Progenitor cell of endocrine pancreas (in vitro differentiated cells): ENCODE results near the gene SH3GL2. TPM values are rescaled to one million over a fixed set of nuclear protein-coding genes. Genes with fewer than 3 reads are reported as not detected.

Experiments
- DNase-seq: peaks from one replicate; pipeline ENCODE4 v3.0.0; 2021; ENCODE audit warnings: low spot score; ENCODE audit not compliant: unreplicated experiment
- H3K27ac Mint-ChIP-seq: 2 replicates; pipeline ENCODE4 v1.8.0; 2021; ENCODE audit warnings: mild to moderate bottlenecking, moderate library complexity, mixed read lengths
- H3K27me3 Mint-ChIP-seq: 2 replicates; pipeline ENCODE4 v1.8.0; 2021; ENCODE audit warnings: mixed read lengths
- H3K36me3 Mint-ChIP-seq: 2 replicates; pipeline ENCODE4 v1.8.0; 2022; ENCODE audit warnings: mixed read lengths; ENCODE audit not compliant: insufficient read depth
- H3K4me1 Mint-ChIP-seq: 2 replicates; pipeline ENCODE4 v1.8.0; 2021; ENCODE audit warnings: low read depth, mixed read lengths
- H3K4me3 Mint-ChIP-seq: 2 replicates; pipeline ENCODE4 v1.8.0; 2021; ENCODE audit warnings: low read depth, mild to moderate bottlenecking, moderate library complexity, mixed read lengths
- H3K9me3 Mint-ChIP-seq: 2 replicates; pipeline ENCODE4 v1.8.0; 2021; ENCODE audit warnings: low read depth, mixed read lengths
- total RNA-seq: library from RNA; stranded (reverse); gene quantifications from 2 replicates; pipeline ENCODE4 v1.2.1, GENCODE V29; 2021
- TF ChIP-seq, protein P1 (sequence below): fragments of 200-600 bp; sonication (generic); IDR thresholded peaks from one replicate; pipeline ENCODE4 v1.5.0; 2021; ENCODE audit warnings: antibody characterized with exemption, mild to moderate bottlenecking; ENCODE audit not compliant: unreplicated experiment

The SH3GL2 gene
- total RNA-seq, 1 donor from 2014 or later = 3.3 TPM

DNA sequence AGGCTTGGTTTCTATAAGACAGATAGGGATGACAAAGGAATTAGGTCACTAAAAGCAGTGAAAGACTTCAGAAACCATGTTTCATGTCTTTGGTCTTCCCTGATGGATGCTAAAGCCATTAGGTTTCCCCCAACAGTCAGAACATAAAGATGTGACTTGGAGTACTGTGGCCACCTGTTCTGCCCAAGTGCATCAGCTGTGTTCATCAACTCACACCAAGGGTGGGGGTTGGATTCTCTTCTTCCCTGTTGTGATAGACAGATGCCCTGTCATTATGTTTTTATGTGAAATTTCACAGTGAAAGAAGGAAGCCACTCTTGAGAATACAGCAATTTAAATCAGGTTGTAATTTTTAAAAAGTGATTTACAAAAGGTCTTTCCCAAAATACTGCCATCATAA is 196.8 kb downstream of the SH3GL2 start:
- H3K4me3 Mint-ChIP-seq = no peak overlapping the region
- H3K27ac Mint-ChIP-seq = no peak overlapping the region
- no peaks in the 10 kb centered on the region for H3K27me3 Mint-ChIP-seq
- no peaks in the 10 kb centered on the region for H3K36me3 Mint-ChIP-seq
- no peak for DNase-seq
- TF ChIP-seq, protein P1, sequence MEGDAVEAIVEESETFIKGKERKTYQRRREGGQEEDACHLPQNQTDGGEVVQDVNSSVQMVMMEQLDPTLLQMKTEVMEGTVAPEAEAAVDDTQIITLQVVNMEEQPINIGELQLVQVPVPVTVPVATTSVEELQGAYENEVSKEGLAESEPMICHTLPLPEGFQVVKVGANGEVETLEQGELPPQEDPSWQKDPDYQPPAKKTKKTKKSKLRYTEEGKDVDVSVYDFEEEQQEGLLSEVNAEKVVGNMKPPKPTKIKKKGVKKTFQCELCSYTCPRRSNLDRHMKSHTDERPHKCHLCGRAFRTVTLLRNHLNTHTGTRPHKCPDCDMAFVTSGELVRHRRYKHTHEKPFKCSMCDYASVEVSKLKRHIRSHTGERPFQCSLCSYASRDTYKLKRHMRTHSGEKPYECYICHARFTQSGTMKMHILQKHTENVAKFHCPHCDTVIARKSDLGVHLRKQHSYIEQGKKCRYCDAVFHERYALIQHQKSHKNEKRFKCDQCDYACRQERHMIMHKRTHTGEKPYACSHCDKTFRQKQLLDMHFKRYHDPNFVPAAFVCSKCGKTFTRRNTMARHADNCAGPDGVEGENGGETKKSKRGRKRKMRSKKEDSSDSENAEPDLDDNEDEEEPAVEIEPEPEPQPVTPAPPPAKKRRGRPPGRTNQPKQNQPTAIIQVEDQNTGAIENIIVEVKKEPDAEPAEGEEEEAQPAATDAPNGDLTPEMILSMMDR = no peak
- H3K4me1 Mint-ChIP-seq = no peaks in the 10 kb centered on the region
- no peaks in the 10 kb centered on the region for H3K9me3 Mint-ChIP-seq

DNA sequence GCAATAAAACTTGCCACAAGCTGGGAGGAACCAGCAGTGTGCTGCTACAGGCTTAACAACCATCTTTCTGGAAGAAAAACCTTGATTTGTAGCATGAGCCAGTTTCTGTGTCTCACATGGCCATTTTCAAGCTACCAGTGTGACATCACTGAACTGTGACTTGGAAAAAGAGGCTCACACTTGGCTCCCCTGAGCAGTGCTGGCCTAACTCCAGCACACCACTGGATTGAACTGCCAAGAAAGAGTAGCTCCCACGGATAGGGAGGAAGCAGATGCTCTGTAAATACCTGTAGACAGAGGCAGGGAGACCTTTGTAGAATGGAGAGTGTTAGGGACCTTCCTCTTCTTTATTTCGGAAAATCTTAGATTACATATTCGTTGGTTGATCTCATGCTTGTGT is 197.9 kb downstream of the SH3GL2 start:
- H3K36me3 Mint-ChIP-seq = no peaks in the 10 kb centered on the region
- H3K9me3 Mint-ChIP-seq = peaks cover 4% of the 10 kb centered on the region
- H3K4me1 Mint-ChIP-seq = no peaks in the 10 kb centered on the region
- no peak for DNase-seq
- TF ChIP-seq, protein P1 = no peak
- H3K27ac Mint-ChIP-seq = no peak overlapping the region
- no peaks in the 10 kb centered on the region for H3K27me3 Mint-ChIP-seq
- H3K4me3 Mint-ChIP-seq = no peak overlapping the region

DNA sequence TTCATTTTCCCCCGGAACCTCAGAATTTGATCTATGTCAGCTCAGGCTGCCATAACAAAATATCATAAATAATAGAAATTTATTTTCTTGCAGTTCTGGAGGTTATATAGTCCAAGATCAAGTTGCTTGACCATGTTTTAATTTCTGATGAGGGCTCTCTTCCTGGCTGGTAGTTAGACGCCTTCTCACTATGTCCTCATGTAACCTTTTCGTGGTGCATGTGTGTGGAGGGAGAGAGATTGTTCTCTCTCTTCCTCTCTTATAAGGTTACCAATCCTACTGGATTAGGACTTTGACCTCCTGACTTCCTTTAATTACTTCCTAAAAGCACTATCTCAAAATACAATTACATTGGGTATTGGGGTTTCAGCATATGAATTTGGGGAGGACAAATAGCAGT is 198.6 kb downstream of the SH3GL2 start:
- no peaks in the 10 kb centered on the region for H3K4me1 Mint-ChIP-seq
- peaks cover 4% of the 10 kb centered on the region for H3K9me3 Mint-ChIP-seq
- no peak for DNase-seq
- H3K4me3 Mint-ChIP-seq = no peak overlapping the region
- H3K36me3 Mint-ChIP-seq = no peaks in the 10 kb centered on the region
- no peak overlapping the region for H3K27ac Mint-ChIP-seq
- H3K27me3 Mint-ChIP-seq = no peaks in the 10 kb centered on the region
- TF ChIP-seq, protein P1 = no peak

DNA sequence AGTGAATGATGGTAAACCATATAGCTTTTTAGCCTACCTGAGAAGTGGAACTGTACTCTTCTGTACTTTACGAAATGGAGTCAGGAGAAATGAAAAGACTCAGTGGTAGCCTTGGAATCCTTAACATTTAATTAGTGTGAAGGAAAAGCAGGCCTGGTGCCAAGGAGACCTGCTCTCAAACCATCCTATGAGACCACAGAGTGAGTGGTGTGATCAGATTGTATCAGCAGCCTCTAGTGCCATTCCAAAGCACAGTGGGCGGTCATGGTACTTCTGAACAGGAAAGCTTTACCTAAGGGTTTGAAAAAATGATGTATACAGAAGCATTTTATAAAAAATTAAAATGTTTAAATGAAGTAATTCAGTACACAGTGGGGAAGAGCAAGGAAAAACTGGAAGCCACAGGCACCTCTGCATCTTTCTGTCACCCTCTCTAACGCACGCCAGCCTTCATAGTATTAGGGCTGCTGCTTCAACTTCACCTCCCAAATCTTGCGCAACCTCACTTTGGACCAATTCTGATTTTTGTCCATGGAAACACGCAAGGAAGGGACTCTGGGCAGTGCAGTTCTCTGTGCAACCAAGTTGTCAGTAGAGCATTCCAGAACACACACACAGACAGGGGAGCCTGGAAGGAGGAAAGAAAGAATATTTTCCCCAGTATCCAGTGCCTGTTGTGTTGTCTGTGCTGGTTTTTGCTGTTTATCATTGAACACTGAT is 203.7 kb downstream of the SH3GL2 start:
- H3K9me3 Mint-ChIP-seq = peaks cover 4% of the 10 kb centered on the region
- no peaks in the 10 kb centered on the region for H3K36me3 Mint-ChIP-seq
- DNase-seq = no peak
- H3K27ac Mint-ChIP-seq = no peak overlapping the region
- TF ChIP-seq, protein P1 = no peak
- H3K27me3 Mint-ChIP-seq = no peaks in the 10 kb centered on the region
- H3K4me3 Mint-ChIP-seq = no peak overlapping the region
- H3K4me1 Mint-ChIP-seq = no peaks in the 10 kb centered on the region

DNA sequence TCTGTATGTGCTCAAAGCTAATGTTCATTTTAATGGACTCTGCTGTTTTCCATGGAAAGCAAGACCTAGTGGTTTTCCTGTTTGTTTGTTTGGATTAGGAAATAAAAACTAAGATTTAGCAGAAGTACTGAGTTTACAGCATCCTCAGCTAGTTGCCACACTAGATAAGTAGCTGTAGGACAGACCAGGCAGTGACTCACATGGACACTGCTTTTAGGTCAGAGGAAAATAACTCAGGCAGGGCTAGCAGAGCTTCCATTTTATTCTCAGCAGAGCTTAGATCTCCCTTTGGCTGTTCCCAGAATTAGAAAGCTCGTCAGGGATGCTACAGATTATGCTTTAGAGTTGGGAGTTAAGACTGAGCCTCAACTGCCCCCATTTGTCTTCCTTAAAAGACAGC is 204.4 kb downstream of the SH3GL2 start:
- no peak overlapping the region for H3K27ac Mint-ChIP-seq
- no peak for DNase-seq
- H3K27me3 Mint-ChIP-seq = no peaks in the 10 kb centered on the region
- H3K36me3 Mint-ChIP-seq = no peaks in the 10 kb centered on the region
- H3K9me3 Mint-ChIP-seq = peaks cover 4% of the 10 kb centered on the region
- H3K4me1 Mint-ChIP-seq = no peaks in the 10 kb centered on the region
- TF ChIP-seq, protein P1 = no peak
- no peak overlapping the region for H3K4me3 Mint-ChIP-seq
